Medulla oblongata (tissue), 1 donor: Measurements from ENCODE around the gene ZCCHC24.

Experiments used
- DNase-seq: peaks from one replicate; pipeline ENCODE4 v3.0.0-alpha.2; 2015; ENCODE audit errors: extremely low spot score

Gene ZCCHC24

DNA sequence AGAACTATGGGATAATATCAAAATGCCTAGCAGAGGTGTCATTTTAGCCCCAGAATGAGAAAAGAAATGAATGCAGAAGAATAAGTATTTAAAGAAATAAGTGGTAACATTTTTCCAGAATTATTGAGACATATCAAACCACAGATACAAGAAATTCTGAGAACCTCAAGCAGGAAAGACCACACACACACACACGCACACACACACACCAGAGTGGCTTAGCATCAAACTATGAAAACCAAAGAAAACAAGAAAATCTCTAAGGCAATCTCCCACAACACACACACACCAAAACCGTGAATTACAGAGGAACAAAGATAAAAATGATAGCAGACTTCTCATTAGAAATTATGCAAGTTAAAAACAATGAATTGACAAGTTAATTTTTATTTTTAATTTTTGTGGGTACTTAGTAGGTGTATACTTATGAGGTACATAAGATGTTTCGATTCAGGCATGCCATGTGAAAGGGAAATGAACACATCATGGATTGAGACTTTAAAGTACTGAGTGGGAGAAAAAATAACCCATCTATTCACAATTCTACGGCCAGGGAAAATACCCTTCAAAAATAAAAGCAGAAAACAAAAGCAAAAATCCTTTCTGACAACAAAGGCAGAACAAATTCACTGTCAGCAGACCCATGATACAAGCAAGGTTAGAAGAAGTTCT lies 83.6 kb downstream of the ZCCHC24 start:
- DNase-seq = no peak

DNA sequence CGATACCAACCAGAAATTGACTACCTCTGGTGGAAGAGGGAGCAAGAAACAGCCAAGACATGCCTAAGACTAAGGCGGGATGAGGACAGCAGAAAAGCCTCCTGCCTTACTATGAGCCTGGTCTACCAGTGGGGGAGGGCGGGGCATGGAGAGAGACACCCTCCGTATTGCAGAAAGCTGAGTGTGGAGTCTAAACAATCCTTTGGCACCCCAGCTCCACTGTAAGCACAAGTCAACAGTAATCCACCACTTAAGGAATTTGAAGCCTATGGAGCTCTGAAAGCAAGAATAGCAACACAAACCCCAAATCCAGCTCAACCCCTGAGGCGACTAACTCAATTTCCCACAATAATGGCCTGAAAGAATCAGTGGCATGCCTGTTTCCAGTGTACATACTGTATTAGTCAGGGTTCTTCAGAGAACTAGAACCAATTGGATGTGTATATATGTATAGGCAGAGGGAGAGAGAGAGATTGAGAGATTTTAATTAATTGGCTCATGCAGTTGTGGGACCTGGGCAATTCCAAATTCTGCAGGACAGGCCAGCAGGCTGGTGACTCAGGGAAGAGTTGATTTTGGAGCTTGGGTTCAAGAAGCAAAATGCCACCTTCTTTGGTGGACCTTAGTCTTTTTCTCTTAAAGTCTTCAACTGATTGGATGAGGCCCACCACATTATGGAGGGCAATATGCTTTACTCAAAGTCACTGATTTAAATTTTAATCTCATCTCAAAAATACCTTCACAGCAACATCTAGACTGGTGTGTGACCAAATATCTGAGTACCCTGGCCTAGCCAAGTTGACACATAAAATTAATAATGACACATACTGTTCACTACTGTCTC lies 84.7 kb downstream of the ZCCHC24 start:
- no peak for DNase-seq

DNA sequence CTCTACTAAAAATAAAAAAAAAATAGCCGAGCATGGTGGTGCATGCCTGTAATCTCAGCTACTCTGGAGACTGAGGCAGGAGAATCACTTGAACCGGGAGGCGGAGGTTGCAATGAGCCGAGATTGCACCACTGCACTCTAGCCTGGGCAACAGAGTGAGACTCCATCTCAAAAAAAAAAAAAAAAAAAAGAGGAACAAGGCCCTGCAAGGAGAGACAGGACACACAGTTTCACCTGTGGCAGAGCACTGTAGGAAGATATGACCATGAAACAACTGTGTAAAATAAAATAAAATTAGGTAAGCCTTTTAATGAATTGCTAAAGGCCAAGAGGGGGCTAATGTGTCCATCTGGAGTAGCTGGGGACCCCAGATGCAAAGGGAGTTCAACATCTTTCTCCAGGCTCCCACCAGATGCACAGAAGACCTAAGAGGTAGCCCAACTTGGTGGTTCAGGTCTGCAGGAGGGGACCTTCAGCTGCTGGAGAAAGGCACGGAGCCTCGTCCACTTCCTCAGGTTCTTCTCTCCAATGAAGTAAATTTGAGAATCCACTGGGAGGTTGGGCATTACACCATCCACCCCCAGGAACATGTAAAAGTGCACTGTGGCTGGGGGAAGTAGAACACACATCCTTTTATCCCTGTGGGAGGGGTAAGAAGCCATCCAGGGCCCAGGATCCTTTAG lies 85.5 kb downstream of the ZCCHC24 start:
- DNase-seq = no peak

DNA sequence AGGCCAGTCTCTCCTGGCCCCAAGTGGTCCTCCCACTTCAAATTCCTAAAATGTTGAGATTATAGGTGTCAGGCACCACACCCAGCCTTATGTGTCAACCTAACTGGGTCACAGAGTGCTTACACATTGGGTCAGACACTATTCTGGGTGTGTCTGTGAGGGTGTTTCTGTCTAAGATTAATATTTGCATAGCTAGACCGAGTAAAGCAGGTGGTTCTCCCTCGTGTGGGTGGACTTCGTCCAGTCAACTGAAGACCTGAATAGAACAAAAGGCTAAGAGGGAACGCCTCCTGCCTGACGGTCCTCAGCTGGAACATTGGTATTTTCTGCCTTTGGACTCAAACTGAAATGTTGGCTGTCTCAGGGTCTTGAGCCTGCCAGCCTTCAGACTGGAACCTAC lies 86.6 kb downstream of the ZCCHC24 start:
- DNase-seq = no peak

DNA sequence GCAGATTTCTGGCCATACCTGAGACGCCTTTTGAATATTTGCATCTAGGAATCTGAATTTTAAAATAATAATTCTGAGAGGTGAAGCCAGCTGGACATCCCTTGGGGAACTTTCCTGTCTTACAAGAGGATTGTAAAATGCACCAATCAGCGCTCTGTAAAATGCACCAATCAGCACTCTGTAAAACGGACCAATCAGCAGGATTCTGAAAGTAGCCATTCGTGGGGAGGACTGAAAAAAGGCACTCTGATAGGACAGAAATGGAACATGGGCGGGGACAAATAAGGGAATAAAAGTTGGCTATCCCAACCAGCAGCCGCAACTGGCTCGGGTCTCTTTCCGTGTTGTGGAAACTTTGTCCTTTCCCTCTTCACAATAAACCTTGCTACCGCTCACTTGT lies 88.2 kb downstream of the ZCCHC24 start:
- DNase-seq = no peak

DNA sequence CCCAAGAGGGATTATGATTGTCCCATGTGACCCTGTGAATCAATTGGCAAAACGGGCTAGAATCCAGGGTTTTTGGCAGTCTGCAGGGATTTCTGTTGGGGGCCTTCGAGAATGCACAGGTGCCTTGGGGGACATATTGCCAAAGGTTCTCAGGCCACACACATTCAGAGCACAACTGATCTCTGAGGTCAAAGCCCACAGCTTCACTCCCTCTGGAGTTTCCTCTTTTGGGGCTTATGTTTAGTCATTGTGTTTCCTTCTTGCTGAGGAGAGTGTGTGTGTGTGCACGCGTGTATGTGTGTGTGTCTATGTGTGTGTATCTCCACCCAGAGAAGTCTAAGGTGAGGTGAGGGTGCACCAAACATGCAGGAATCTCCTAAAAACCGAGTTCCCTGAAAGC lies 89.3 kb downstream of the ZCCHC24 start:
- DNase-seq = no peak

DNA sequence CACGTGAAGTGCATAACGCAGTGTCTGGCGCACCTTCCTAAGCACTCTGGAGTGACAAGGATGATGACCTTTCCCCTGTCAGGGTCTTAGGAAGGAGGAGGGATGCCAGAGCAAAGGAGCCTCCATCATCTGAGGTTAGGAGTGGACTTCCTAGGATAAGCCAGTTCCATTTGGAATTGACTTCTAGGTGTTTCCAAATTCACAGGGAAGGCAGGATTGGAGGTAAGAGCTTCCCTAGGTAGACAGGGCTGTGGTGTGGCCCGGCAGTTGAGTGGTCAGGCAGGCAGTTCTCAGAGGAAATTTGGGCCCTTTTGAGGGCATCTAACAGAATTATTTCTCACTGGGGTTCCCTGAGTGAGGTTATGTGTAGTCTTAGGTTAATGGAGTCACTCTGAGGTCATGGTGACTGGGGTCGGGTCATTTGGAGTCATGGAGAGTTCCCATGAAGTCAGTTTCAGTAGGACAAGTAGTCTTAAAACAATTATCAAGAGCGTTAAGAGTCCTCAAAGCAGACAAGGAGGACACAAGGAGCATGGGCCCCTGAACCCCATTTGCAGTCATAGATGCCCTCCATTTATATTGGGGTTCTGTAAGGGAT lies 89.9 kb downstream of the ZCCHC24 start:
- no peak for DNase-seq

DNA sequence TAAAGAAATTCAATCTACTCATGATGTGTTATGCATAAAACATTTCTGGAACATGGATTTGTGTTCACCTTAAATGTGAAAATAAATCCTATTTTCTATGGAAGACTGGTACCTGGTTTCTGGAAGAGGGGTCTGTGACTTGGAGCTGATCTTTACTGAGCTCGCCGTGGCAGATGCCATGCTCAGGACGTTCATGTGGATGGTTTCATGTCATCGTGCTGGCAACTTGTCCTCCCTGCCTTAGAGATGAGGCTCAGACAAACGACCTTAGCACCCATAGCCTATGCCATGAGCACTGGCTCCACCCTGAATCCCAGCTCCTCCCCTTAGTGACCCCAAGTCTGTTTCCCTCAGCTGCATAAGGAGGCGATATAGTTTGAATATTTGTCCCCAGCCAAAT lies 90.8 kb downstream of the ZCCHC24 start:
- DNase-seq = no peak

DNA sequence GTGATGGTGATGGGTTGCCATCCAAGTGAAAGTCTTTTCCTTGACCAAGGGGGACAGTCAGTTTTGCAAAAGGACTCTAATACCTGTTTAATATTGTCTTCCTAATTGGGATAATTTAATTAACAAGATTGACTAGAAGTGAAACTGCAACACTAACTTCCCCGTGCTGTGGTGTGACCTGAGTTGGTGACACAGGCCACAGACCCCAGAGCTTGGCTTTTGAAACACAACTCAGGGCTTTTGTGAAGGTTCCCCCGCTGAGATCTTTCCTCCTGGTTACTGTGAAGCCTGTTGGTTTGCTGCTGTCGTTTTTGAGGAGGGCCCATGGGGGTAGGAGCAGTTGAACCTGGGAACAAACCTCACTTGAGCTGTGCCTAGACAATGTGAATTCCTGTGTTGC lies 91.3 kb downstream of the ZCCHC24 start:
- DNase-seq = no peak

DNA sequence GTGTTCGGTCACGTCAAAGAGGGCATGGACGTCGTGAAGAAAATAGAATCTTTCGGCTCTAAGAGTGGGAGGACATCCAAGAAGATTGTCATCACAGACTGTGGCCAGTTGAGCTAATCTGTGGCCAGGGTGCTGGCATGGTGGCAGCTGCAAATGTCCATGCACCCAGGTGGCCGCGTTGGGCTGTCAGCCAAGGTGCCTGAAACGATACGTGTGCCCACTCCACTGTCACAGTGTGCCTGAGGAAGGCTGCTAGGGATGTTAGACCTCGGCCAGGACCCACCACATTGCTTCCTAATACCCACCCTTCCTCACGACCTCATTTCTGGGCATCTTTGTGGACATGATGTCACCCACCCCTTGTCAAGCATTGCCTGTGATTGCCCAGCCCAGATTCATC lies 91.7 kb downstream of the ZCCHC24 start:
- DNase-seq = no peak

DNA sequence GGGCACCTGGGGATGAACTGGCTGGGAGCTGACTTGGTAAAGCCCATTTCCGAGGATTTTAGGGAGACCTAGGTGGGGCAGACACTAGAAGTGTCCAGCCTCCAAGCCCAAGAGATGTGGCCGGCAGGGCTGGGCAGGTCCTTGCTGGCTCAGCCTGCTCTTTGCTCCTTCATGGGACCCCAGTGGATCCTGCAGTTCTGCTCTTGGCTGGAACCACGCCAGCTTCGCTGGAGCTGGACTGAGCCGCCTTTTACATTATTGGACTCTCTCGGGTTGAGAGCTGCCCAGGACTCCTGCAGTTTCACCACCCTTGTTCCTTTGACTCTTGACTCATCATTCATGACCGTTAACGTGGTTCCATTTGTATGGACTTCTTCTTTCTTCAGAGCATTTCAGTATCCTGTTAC lies 92.4 kb downstream of the ZCCHC24 start:
- no peak for DNase-seq

DNA sequence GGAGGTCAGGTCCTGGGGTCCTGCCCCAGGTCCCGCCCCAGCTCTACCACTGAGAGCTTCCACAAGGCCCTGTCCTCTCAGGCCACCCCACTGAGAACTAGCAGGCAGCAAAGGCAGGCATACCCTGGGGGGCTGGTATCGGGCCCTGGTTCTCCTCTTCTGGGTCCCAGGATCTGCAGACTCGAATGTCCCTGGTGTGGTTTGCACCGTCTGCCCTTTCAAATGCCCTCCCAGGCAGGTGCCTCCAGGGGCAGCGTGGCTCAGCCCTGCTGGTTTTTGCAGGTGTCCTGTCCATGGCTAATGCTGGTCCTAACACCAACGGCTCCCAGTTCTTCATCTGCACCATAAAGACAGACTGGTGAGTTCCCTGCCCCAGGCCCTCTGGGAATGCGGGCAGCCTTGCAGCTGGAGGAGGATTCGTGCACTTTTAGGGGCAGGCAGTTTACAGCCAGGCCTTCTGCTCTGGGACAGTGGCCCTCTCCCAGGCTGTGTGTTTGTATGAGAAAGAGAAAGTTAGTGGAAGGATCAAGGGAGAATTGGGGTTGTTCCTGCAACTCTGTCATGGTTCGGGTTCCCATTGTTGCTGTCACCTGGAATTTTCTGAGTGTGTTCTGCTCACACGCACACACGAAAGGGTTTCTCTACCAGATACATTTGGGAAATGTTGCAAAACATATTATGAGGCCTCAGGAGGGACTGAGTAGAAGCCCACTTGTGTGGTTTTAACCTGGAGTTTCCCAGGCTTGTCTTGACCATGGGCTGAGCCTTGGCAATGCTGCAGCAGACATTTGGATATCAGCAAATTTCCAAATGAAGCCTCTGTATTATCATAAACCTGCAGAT lies 93.2 kb downstream of the ZCCHC24 start:
- no peak for DNase-seq

DNA sequence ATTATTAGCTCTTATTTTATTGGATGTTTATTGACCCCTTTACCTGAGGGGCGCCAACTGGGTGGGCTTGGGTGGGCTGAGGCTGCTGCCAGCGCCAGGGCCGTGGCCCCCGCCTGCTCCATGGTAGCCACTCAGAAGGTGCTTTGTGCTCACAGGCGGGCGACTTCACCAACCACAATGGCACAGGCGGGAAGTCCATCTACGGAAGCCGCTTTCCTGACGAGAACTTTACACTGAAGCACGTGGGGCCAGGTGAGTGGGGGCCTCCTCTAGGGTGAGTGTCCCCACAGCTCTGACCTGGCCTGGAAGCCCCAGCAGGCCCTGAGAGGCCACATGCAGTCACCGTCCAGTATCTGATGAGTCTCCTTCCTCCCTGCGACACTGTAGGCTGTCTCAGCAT lies 94.1 kb downstream of the ZCCHC24 start:
- no peak for DNase-seq

DNA sequence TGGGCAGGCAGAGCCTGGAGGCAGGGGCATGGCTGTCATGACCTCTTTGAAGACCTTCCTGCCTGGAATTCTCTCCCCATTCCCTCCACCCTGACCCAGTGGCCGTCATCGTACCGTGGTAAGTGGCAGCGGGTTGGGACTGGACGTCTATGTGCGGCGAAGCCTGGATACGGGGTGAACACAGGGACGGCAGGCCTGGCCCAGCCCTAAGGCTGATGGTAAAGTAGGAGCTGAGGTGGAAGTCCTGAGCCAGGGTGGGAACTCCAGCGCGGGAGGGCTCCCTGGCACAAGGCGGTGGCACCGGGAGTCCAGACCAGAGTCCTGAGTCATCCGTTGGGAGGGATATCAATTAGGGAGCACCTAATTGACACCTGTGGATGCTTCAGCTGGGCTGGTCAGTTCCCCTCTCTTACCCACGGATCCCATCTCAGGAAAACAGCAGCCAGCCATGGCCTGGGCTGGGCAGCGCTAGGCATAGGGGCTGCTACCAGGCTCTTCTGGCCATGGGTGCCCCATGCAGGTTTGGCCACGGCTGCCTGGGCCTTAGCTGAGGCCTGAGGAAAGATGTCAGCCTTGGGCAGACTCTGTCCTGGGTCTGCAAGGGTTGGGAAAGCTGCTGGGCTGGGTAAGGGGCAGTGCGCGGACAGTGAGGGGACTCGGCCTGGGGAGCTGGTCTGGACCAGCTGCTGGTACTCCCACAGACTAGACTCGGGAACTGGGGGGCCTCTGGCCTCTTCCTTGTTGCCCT lies 94.8 kb downstream of the ZCCHC24 start:
- no peak for DNase-seq

DNA sequence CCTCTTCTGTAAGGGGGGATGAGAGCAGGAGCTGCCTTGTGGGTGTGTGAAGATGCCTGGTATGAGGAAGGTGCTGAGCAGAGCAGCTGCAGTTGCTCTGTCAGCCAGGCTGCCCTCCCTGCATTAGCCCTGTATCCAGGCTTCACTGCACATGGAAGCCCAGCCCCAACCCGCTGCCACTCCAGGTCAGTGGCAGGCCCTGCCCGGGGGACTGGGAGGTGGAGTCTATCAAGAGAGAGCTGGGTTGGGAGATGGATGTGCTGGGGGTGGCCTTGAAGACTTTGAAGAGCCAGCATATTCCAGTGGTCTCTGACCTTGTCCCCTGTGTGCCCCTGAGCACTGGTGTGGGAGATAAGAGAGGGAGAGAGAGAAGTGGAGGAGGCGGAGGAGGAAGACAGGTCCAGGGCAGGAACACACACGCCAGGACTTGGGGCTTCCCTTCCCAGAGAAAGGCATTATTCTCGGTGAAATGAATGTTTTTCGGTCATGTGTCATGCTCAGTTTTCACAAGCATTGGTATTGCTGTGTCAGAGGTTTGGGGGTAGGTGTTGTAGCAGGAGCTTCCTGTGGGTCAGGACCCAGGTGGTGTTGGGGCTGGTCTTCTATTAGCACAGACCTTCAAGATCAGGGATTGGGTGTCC lies 95.5 kb downstream of the ZCCHC24 start:
- no peak for DNase-seq

DNA sequence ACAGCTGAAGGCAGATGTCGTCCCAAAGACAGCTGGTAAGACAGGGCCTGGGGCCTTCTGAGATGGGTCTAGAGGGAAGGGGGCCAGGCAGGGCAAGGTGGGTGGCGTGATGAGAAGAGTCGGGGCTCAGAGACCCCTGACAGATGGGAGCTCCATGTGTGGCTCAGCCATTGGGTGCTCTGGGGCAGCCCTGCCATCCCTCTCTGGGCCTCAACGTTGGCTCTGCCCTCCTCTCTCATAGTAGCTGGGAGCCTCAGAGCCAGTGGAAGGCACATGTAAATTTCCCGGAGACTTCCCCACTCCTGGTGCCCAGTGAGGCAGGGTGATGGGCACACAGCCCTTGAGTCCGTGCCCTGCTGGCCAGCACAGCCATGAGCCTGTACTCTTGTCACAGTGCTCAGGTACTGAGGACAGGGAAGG lies 96.3 kb downstream of the ZCCHC24 start:
- DNase-seq = no peak

DNA sequence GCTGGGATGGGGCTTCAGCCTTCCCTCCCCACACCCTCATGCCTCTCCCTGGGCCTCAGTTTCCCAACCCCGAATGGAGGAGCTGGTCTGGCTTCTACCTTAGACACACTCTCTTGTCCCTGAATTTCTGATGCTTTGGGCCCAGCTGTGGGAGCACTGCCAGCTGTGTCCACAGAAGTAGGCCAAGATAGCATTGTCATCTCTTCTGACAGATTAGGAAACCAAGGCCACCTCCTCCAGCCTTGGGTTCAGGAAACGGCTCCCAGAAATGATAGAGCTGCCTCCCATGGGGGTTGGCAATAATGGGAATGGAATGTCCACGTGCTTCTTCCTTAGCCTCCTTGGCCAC lies 96.8 kb downstream of the ZCCHC24 start:
- DNase-seq = no peak

DNA sequence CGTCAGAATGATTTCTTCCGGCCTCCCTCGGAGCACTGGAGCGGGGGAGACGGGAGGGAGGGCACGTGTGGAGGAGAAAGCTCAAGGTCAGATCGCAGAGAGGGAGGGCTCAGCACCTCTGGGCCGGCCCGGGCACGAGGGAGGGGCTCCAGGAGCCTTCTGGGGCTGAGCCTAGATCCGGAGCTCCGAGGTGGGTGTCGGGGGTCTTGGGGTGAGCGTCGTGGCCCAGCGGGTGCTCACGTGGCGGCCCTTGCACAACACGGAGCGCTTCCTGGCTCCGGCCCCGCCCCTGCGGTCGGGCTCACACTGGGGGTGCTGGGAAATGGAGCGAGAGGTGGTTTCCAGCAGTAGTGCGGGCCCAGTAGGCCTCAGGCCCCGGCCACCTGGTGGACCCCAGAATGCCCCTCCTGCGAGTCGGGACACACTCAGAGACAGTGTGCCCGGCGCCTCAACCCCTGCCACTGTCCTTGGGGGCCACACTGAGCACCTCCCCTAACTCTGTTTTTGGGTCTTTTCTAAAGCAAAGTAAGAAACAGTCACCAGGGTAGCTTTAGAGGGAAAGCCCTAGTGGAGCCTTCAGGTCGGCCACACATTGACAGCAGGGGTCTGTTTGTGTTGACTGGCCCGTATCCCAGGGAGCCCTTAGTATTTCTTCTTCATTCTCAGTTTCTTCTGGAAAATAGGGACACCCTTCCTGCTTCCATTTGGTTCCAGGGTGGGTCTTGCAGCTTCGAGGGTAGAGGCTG lies 97.4 kb downstream of the ZCCHC24 start:
- peak; percentile 63 for DNase-seq

DNA sequence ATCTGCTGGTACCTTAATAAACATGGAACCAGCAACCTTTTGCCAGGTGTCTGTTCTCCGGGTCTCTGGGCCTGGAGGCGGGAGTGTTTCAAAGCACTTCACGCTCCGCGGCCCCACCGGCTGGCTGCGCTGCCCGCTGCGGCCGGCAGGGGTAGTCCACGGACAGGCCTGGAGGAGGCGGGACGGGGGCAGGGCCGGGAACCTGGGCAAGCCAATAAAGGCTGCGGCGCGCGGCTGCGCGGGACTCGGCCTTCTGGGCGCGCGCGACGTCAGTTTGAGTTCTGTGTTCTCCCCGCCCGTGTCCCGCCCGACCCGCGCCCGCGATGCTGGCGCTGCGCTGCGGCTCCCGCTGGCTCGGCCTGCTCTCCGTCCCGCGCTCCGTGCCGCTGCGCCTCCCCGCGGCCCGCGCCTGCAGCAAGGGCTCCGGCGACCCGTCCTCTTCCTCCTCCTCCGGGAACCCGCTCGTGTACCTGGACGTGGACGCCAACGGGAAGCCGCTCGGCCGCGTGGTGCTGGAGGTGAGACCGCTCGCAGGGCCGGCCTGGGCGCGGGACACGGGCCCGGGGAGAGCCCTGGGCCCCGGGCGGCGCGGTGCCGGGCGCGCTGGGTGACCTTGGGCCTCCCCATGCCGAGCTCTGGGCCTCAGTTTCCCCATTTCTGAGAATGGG lies 98.1 kb downstream of the ZCCHC24 start, which contains the start of gene PPIF:
Gene PPIF, plus strand, starts transcription at position 244 of the 668 bp plus-strand sequence. Its CDS starts 80 bp downstream, at position 324.
- DNase-seq = peak; percentile 95
